MCF 10A (cell line): ENCODE results near the gene MBD3L4. TPM values are rescaled to one million over a fixed set of nuclear protein-coding genes. Genes with fewer than 3 reads are reported as not detected.
"Not testable (repeated sequence)": the region's sequence is repeated elsewhere in the genome, so short reads cannot be mapped to it uniquely, and the experiment has no call there.

ENCODE experiments used
- Bru-seq: library from RNA; stranded (reverse); fragments of 400-500 nt; gene quantifications from one replicate; lab custom pipeline; 2021; lab: Mats Ljungman, UMichigan
- BruChase-seq, 2 experiments: library from RNA; stranded (reverse); fragments of 400-500 nt; gene quantifications; one replicate each; lab custom pipeline; 2021; lab: Mats Ljungman, UMichigan
- BruUV-seq: library from RNA; stranded (reverse); fragments of 400-500 nt; replicated peaks from 2 replicates; lab custom pipeline; 2021; lab: Mats Ljungman, UMichigan
- CTCF ChIA-PET: fragments of 300-600 bp; sonication (Branson Sonifier 250); formaldehyde crosslinking; extraction: SDS; loops from one replicate; lab custom pipeline; 2021; ENCODE audit warnings: antibody characterized with exemption, inconsistent platforms; lab: Yijun Ruan, JAX
- POLR2A ChIA-PET: fragments of 300-600, 350-650 bp; sonication (Branson Sonifier 250); formaldehyde crosslinking; extraction: SDS; loops from one replicate; lab custom pipeline; 2020; ENCODE audit warnings: antibody characterized with exemption, inconsistent platforms; lab: Yijun Ruan, JAX
- DNase-seq: peaks from one replicate; pipeline ENCODE4 v3.0.0-alpha.2; 2018; ENCODE audit not compliant: unreplicated experiment
- H3K27ac Mint-ChIP-seq: one replicate; pipeline ENCODE4 v1.8.0; 2022; ENCODE audit warnings: mild to moderate bottlenecking, low read depth, mixed read lengths; ENCODE audit not compliant: unreplicated experiment
- H3K27me3 Mint-ChIP-seq: one replicate; pipeline ENCODE4 v1.8.0; 2022; ENCODE audit warnings: mixed read lengths; ENCODE audit not compliant: insufficient read depth, unreplicated experiment
- H3K36me3 Mint-ChIP-seq: one replicate; pipeline ENCODE4 v1.8.0; 2022; ENCODE audit warnings: mild to moderate bottlenecking, moderate library complexity, mixed read lengths; ENCODE audit not compliant: insufficient read depth, unreplicated experiment
- H3K4me1 Mint-ChIP-seq: one replicate; pipeline ENCODE4 v1.8.0; 2022; ENCODE audit warnings: mixed read lengths; ENCODE audit not compliant: insufficient read depth, unreplicated experiment
- H3K4me3 Mint-ChIP-seq: one replicate; pipeline ENCODE4 v1.8.0; 2022; ENCODE audit warnings: mild to moderate bottlenecking, moderate library complexity, mixed read lengths; ENCODE audit not compliant: unreplicated experiment
- H3K9me3 Mint-ChIP-seq: one replicate; pipeline ENCODE4 v1.8.0; 2022; ENCODE audit warnings: mixed read lengths; ENCODE audit not compliant: unreplicated experiment
- intact Hi-C: fragments of 100-400 bp; cut with micrococcal nuclease; formaldehyde crosslinking; loops from 2 replicates; pipeline ENCODE4 v1.14.1; 2022
- long read RNA-seq: library from polyadenylated mRNA; stranded (forward); transcript quantifications from one replicate; pipeline ENCODE4 v2.0.0, GENCODE V29; 2022
- total RNA-seq: library from RNA; stranded (reverse); gene quantifications from 2 replicates; pipeline ENCODE4 v1.2.3, GENCODE V29; 2022
- TF ChIP-seq, protein P1 (sequence below): fragments of 200-600 bp; IDR thresholded peaks from one replicate; pipeline ENCODE4 v1.8.0; 2022; ENCODE audit warnings: antibody characterized with exemption, mild to moderate bottlenecking; ENCODE audit not compliant: unreplicated experiment

The MBD3L4 gene
- total RNA-seq (not detected in 2 replicates), Bru-seq, nascent RNA (not detected), BruChase-seq, experiment 1, labeled RNA remaining after a 6-hour chase (not detected), BruChase-seq, experiment 2, labeled RNA remaining after a 2-hour chase (not detected)
- long read RNA-seq: 0 reads

DNA sequence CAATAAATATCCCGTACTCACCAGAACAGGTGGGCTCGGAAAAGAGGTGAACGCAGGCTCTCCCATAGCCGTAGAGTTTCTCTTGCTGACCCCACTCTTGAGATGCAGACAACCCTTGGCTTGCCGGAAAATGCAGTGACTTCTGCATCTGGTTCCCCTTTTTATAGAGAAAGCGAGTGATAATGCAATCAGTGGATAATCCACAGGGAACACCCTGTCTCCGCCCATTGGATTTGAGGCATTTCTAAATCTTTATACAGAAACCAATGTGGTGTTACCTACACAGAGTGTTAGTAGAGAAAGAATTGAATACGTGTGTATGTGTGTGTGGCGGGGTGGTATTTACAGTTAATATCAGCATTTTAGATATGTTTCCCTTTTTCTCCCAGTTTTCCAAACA is at the start of gene MBD3L4:
Gene MBD3L4 (minus strand): TSS at position 101 of the 400 bp plus-strand sequence. CDS start 35 bp downstream, at position 66.
- H3K27ac Mint-ChIP-seq, CTCF ChIA-PET, H3K4me1 Mint-ChIP-seq, H3K9me3 Mint-ChIP-seq, DNase-seq, H3K36me3 Mint-ChIP-seq, H3K4me3 Mint-ChIP-seq, BruUV-seq, H3K27me3 Mint-ChIP-seq, intact Hi-C loops, POLR2A ChIA-PET: not testable (repeated sequence)

DNA sequence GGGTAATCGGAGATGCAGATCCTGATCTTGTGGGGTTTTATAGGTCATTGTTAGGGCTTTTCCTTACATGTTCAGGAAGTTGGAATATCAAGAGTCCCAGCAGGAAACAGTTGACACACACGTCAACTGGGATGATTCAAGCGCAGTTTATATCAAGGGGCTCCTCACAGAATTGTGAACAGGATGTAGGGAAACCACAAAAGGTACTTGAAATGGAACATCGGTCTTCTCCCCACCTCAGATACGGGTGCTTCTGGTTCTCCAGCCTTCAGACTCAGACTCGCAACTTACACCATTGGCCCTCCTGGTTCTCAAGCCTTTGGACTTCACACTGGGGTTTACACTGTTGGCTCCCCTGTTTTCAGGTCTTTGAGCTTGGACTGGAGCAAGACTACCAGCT is 49.0 kb upstream of the MBD3L4 start:
- DNase-seq: no peak
- intact Hi-C loops: no loop called here
- peaks cover 10% of the 10 kb centered on the region for H3K36me3 Mint-ChIP-seq
- TF ChIP-seq, protein P1, sequence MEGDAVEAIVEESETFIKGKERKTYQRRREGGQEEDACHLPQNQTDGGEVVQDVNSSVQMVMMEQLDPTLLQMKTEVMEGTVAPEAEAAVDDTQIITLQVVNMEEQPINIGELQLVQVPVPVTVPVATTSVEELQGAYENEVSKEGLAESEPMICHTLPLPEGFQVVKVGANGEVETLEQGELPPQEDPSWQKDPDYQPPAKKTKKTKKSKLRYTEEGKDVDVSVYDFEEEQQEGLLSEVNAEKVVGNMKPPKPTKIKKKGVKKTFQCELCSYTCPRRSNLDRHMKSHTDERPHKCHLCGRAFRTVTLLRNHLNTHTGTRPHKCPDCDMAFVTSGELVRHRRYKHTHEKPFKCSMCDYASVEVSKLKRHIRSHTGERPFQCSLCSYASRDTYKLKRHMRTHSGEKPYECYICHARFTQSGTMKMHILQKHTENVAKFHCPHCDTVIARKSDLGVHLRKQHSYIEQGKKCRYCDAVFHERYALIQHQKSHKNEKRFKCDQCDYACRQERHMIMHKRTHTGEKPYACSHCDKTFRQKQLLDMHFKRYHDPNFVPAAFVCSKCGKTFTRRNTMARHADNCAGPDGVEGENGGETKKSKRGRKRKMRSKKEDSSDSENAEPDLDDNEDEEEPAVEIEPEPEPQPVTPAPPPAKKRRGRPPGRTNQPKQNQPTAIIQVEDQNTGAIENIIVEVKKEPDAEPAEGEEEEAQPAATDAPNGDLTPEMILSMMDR: no peak
- no TSS peak for BruUV-seq
- ChIA-PET CTCF (interaction anchor here (0.7 kb wide), 1 partner anchor 1054 kb away, joined by 3 read pairs; no protein-coding TSS in a partner anchor), POLR2A (interaction anchor here (0.7 kb wide), 1 partner anchor 19 kb away, joined by 3 read pairs; no protein-coding TSS in a partner anchor)
- H3K4me1 Mint-ChIP-seq: no peaks in the 10 kb centered on the region
- H3K27ac Mint-ChIP-seq: no peak overlapping the region
- no peaks in the 10 kb centered on the region for H3K27me3 Mint-ChIP-seq
- H3K4me3 Mint-ChIP-seq: no peak overlapping the region
- H3K9me3 Mint-ChIP-seq: peaks cover 19% of the 10 kb centered on the region

DNA sequence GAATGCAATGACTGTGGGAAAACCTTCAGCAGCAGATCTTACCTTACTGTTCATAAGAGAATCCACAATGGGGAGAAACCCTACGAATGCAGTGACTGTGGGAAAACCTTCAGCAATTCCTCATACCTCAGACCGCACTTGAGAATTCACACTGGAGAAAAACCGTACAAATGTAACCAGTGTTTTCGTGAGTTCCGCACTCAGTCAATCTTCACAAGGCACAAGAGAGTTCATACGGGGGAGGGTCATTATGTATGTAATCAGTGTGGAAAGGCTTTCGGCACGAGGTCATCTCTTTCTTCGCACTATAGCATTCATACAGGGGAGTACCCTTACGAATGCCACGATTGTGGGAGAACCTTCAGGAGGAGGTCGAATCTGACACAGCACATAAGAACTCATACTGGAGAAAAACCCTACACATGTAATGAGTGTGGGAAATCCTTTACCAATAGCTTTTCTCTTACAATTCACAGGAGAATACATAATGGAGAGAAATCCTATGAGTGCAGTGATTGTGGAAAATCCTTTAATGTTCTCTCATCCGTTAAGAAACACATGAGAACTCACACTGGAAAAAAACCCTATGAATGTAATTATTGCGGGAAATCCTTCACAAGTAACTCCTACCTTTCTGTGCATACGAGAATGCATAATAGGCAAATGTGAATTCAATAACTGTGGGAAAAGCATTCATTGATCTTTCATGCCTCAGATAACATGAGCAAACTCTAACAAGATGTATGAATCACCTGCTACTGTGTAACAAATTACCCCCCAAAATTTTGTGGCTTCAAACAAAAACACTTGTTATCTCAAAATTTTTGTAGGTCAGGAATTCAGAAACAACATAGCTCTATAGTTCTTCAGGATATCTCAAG is 43.3 kb upstream of the MBD3L4 start:
- H3K36me3 Mint-ChIP-seq: peaks cover 67% of the 10 kb centered on the region
- peaks cover 40% of the 10 kb centered on the region for H3K9me3 Mint-ChIP-seq
- H3K4me3 Mint-ChIP-seq: no peak overlapping the region
- H3K4me1 Mint-ChIP-seq: no peaks in the 10 kb centered on the region
- BruUV-seq: TSS peak; percentile 11
- ChIA-PET CTCF (no interaction called here), POLR2A (interaction anchor here (0.7 to 3.5 kb wide), 2 partner anchors 13 to 16 kb away, joined by 3 to 13 read pairs; partner anchors contain the start of gene ZNF557)
- TF ChIP-seq, protein P1: no peak
- no peak overlapping the region for H3K27ac Mint-ChIP-seq
- intact Hi-C loops: no loop called here
- H3K27me3 Mint-ChIP-seq: no peaks in the 10 kb centered on the region
- DNase-seq: peak; percentile 38

DNA sequence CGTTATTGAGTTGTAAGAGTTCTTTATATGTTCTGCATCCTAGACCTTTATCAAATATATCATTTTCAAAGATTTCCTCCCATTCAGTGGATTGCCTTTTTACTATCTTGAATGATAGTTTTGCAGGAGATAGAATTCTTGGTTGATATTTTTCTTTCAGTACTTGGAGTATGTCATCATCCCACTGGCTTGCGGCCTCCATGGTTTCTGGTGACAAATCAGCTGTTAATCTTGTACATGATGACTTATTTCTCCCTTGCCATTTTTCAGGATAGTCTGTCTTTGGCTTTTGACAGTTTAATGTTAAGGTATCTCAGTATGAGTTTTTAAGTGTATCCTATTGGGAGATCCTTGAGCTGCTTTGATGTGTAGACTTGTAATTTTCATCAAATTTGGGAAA is 38.0 kb upstream of the MBD3L4 start:
- H3K4me1 Mint-ChIP-seq: no peaks in the 10 kb centered on the region
- no peak overlapping the region for H3K4me3 Mint-ChIP-seq
- no TSS peak for BruUV-seq
- H3K36me3 Mint-ChIP-seq: peaks cover 100% of the 10 kb centered on the region
- ChIA-PET POLR2A (interaction anchor here (0.8 kb wide), 1 partner anchor 9 kb away, joined by 3 read pairs; the partner anchor contains the start of gene ZNF557), CTCF (interaction anchor here (0.7 kb wide), 1 partner anchor 1568 kb away, joined by 4 read pairs; no protein-coding TSS in a partner anchor)
- TF ChIP-seq, protein P1: no peak
- H3K27me3 Mint-ChIP-seq: no peaks in the 10 kb centered on the region
- peaks cover 27% of the 10 kb centered on the region for H3K9me3 Mint-ChIP-seq
- intact Hi-C loops: no loop called here
- DNase-seq: no peak
- H3K27ac Mint-ChIP-seq: no peak overlapping the region
